ENCODE measurements around the gene CAPN11. TPM values are rescaled to one million over a fixed set of nuclear protein-coding genes. Genes with fewer than 3 reads are reported as not detected.
A peak's percentile ranks its signal among the peaks of the same experiment; 100 is the strongest.

CAPN11 gene
- total RNA-seq, 1 donor from 2014 or later, result 2.0 TPM

DNA sequence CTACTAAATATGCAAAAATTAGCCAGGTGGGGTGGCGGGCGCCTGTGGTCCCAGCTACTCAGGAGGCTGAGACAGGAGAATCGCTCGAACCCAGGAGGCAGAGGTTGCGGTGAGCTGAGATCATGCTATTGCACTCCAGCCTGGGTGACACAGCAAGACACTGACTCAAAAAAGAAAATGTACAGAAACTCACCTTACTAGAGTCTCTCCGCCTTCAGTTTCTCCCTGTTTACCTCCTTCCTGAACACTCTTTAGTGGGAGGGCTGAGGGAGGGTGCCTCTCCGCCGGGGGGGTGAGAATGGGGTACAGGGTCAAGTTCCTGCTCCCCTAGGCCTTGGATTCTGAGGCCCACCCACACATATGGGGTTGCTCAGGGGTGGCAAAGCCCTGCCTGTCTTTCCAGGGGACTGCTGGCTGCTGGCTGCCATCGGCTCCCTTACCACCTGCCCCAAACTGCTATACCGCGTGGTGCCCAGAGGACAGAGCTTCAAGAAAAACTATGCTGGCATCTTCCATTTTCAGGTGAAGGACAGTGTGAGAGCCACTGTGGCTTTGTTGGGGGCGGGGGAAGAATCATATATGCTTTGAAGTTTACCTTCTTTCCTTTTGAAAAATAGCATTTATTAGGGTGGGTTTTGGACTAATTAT is 13.4 kb downstream of the CAPN11 start:
- no peaks in the 10 kb centered on the region for H3K4me1 ChIP-seq
- H3K27me3 ChIP-seq, result no peaks in the 10 kb centered on the region
- no peaks in the 10 kb centered on the region for H3K36me3 ChIP-seq
- intact Hi-C loops (cut with DNase I), result loop anchor here (5.0 kb wide), 1 partner anchor 60 kb away; no protein-coding TSS in a partner anchor
- no peak for DNase-seq (ENCODE audit: extremely low spot score in 2 of 2)
- no peak overlapping the region for H3K27ac ChIP-seq
- no peaks in the 10 kb centered on the region for H3K9me3 ChIP-seq
- no peak overlapping the region for H3K4me3 ChIP-seq
- TF ChIP-seq POLR2AphosphoS5 (IDR thresholded peaks at IDR 0.05; ENCODE audit: insufficient read depth in 1 of 2, low read depth in 1 of 2), result no peak
- TF ChIP-seq, protein P1, sequence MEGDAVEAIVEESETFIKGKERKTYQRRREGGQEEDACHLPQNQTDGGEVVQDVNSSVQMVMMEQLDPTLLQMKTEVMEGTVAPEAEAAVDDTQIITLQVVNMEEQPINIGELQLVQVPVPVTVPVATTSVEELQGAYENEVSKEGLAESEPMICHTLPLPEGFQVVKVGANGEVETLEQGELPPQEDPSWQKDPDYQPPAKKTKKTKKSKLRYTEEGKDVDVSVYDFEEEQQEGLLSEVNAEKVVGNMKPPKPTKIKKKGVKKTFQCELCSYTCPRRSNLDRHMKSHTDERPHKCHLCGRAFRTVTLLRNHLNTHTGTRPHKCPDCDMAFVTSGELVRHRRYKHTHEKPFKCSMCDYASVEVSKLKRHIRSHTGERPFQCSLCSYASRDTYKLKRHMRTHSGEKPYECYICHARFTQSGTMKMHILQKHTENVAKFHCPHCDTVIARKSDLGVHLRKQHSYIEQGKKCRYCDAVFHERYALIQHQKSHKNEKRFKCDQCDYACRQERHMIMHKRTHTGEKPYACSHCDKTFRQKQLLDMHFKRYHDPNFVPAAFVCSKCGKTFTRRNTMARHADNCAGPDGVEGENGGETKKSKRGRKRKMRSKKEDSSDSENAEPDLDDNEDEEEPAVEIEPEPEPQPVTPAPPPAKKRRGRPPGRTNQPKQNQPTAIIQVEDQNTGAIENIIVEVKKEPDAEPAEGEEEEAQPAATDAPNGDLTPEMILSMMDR (IDR thresholded peaks at IDR 0.05), result no peak
- no peak for TF ChIP-seq POLR2A (IDR thresholded peaks at IDR 0.05)

DNA sequence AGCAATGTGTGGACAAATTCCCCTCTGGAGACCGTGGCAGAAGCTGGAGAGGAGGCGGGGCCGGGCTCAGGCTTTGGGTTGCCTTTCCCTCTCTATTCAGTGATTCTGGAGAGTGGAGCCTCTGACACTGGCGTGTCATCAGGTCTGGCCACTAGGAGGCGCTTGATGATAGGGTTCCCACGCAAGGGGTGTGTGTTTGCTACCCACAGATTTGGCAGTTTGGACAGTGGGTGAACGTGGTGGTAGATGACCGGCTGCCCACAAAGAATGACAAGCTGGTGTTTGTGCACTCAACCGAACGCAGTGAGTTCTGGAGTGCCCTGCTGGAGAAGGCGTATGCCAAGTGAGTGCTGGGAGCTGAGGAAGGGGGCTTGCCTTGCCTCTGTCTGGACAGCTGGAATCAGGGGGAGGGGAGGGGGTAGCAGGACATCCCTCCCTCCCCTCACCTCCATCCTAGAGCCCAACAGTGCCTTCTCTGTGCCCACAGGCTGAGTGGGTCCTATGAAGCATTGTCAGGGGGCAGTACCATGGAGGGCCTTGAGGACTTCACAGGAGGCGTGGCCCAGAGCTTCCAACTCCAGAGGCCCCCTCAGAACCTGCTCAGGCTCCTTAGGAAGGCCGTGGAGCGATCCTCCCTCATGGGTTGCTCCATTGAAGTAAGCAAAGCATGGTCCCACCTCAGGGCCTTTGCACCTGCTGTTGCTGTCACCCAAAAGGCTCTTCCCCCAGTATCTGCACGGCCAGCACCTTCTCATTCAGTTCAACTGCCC is 14.3 kb downstream of the CAPN11 start:
- no peaks in the 10 kb centered on the region for H3K4me1 ChIP-seq
- peak in 1 of 2 donors; percentile 36 for TF ChIP-seq POLR2AphosphoS5 (IDR thresholded peaks at IDR 0.05; ENCODE audit: insufficient read depth in 1 of 2, low read depth in 1 of 2)
- TF ChIP-seq POLR2A (IDR thresholded peaks at IDR 0.05), result no peak
- TF ChIP-seq, protein P1 (IDR thresholded peaks at IDR 0.05), result peak; percentile 82 to 90 (median 86)
- no peaks in the 10 kb centered on the region for H3K27me3 ChIP-seq
- intact Hi-C loops (cut with DNase I), result loop anchor here (5.0 kb wide), 1 partner anchor 59 kb away; no protein-coding TSS in a partner anchor
- no peaks in the 10 kb centered on the region for H3K36me3 ChIP-seq
- H3K4me3 ChIP-seq, result no peak overlapping the region
- H3K9me3 ChIP-seq, result no peaks in the 10 kb centered on the region
- DNase-seq (ENCODE audit: extremely low spot score in 2 of 2), result no peak
- no peak overlapping the region for H3K27ac ChIP-seq

DNA sequence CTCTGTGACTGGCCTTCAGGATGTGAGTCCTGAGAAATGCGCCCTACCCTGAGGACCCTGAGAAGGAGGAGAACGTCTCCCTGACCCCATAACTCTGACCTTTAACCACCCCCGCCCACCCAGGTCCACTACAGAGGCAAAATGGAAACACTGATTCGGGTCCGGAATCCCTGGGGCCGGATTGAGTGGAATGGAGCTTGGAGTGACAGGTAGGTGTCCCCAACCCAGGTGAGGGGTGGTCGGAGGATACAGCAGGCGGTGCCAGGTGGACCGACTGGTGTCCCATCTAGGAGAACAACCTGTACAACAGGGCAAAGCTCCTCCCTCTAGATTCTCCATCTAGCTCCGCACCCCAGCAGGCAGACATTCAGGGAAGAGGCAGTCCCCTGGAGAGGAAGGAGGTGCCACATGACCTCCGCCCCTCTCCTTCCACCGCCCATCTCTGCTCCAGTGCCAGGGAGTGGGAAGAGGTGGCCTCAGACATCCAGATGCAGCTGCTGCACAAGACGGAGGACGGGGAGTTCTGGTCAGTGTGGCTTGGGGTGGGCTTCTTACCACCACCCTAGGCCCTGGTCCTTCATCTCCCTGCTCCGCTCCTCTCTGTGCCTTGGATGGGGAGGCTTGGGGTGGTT is 17.6 kb downstream of the CAPN11 start:
- TF ChIP-seq POLR2AphosphoS5 (IDR thresholded peaks at IDR 0.05; ENCODE audit: insufficient read depth in 1 of 2, low read depth in 1 of 2) (no peak), POLR2A (IDR thresholded peaks at IDR 0.05) (no peak)
- TF ChIP-seq, protein P1 (IDR thresholded peaks at IDR 0.05), result no peak
- no peak overlapping the region for H3K27ac ChIP-seq
- no peaks in the 10 kb centered on the region for H3K27me3 ChIP-seq
- no peak for DNase-seq (ENCODE audit: extremely low spot score in 2 of 2)
- no peaks in the 10 kb centered on the region for H3K9me3 ChIP-seq
- H3K4me1 ChIP-seq, result no peaks in the 10 kb centered on the region
- no peaks in the 10 kb centered on the region for H3K36me3 ChIP-seq
- H3K4me3 ChIP-seq, result no peak overlapping the region
- intact Hi-C loops (cut with DNase I), result no loop called here

DNA sequence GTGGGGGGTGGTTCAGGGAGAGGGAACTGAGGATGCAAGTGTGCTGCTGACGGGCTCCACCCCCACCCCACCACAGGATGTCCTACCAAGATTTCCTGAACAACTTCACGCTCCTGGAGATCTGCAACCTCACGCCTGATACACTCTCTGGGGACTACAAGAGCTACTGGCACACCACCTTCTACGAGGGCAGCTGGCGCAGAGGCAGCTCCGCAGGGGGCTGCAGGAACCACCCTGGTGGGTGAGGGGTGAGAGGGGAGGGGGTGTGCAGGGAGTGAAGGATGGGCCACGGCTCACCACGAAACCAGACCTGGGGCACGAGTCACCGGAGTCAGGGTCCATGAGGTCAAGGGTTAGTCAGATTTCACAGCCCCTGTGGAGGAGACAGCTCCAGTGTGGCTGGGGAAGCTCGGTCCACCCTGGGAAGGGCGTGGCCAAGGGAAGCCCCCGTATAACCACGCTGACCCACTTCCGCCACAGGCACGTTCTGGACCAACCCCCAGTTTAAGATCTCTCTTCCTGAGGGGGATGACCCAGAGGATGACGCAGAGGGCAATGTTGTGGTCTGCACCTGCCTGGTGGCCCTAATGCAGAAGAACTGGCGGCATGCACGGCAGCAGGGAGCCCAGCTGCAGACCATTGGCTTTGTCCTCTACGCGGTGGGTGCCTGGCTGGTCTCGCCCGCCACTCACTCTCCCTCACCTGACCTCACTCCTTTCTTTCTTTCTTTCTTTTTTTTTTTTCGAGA is 18.3 kb downstream of the CAPN11 start:
- H3K4me1 ChIP-seq, result no peaks in the 10 kb centered on the region
- H3K27me3 ChIP-seq, result no peaks in the 10 kb centered on the region
- TF ChIP-seq POLR2A (IDR thresholded peaks at IDR 0.05) (no peak), POLR2AphosphoS5 (IDR thresholded peaks at IDR 0.05; ENCODE audit: insufficient read depth in 1 of 2, low read depth in 1 of 2) (no peak)
- TF ChIP-seq, protein P1 (IDR thresholded peaks at IDR 0.05), result no peak
- intact Hi-C loops (cut with DNase I), result no loop called here
- H3K36me3 ChIP-seq, result no peaks in the 10 kb centered on the region
- no peaks in the 10 kb centered on the region for H3K9me3 ChIP-seq
- DNase-seq (ENCODE audit: extremely low spot score in 2 of 2), result no peak
- peak overlapping the region in 1 of 2 donors; percentile 4 for H3K4me3 ChIP-seq
- H3K27ac ChIP-seq, result no peak overlapping the region

Measured in vagina (tissue), 2 donors.